B cell (primary cell): ENCODE data around the gene RPS24. TPM values are rescaled to one million over a fixed set of nuclear protein-coding genes. Genes with fewer than 3 reads are reported as not detected.

Source experiments
- ATAC-seq: fragments of 200-7000 bp; cut with Tn5 transposase; one replicate; pipeline ENCODE4 v1.10.0; 2021; ENCODE audit warnings: low read depth, mild to moderate bottlenecking, moderate number of reproducible peaks, moderate library complexity
- CTCF ChIA-PET: fragments of 350-600 bp; sonication (Branson Sonifier 250); formaldehyde crosslinking; loops from one replicate; lab custom pipeline; 2021; ENCODE audit warnings: antibody characterized with exemption, inconsistent platforms; lab: Charles Lee
- POLR2A ChIA-PET: fragments of 350-600 bp; sonication (Branson Sonifier 250); formaldehyde crosslinking; loops from one replicate; lab custom pipeline; 2021; ENCODE audit warnings: antibody characterized with exemption; lab: Charles Lee
- DNase-seq: peaks from one replicate; pipeline ENCODE4 v3.0.0; 2013
- H2AFZ ChIP-seq: 2 replicates; pipeline ENCODE4 v1.6.1; 2012; ENCODE audit warnings: mild to moderate bottlenecking, low read depth, low read length; ENCODE audit not compliant: insufficient read depth, poor library complexity, severe bottlenecking
- H3K27ac ChIP-seq, 2 donors: 1 replicate in 1 of 2; 2 replicates in 1 of 2; pipeline ENCODE4 v1.5.1; 2012 to 2013; ENCODE audit warnings: low read length in 2 of 2, mild to moderate bottlenecking in 2 of 2, moderate library complexity in 1 of 2
- H3K27me3 ChIP-seq, 4 experiments: fragments of 200-600 bp in 1 of 4; sonication (generic) in 1 of 4; replicated peaks in 1 of 4; 1 replicate in 2 of 4; 2 replicates in 2 of 4; pipeline versions ENCODE4 v1.6.1 to v1.7.0; 2013 to 2016; ENCODE audit warnings: low read length in 3 of 4, mild to moderate bottlenecking in 2 of 4, mixed read lengths in 1 of 4, moderate library complexity in 1 of 4; ENCODE audit not compliant: insufficient read depth in 4 of 4, control insufficient read depth in 3 of 4; ENCODE audit errors: control extremely low read depth in 1 of 4
- H3K36me3 ChIP-seq, 2 experiments: replicated peaks in 1 of 2; 1 replicate in 1 of 2; 2 replicates in 1 of 2; pipeline versions ENCODE4 v1.6.1 to v1.7.1; 2013; ENCODE audit warnings: low read length in 1 of 2; ENCODE audit not compliant: insufficient read depth in 2 of 2, control insufficient read depth in 1 of 2; ENCODE audit errors: control extremely low read depth in 1 of 2, extremely low read depth in 1 of 2
- H3K4me1 ChIP-seq, 2 donors: fragments of 200-600 bp in 1 of 2; sonication (generic) in 1 of 2; 1 replicate in 1 of 2; 2 replicates in 1 of 2; pipeline versions ENCODE4 v1.5.1 to v1.6.1; 2013 to 2017; ENCODE audit warnings: low read length in 2 of 2; ENCODE audit not compliant: control insufficient read depth in 2 of 2, insufficient read depth in 2 of 2
- H3K4me2 ChIP-seq: replicated peaks from 2 replicates; pipeline ENCODE3; 2012; ENCODE audit warnings: mild to moderate bottlenecking, low read depth, low read length; ENCODE audit not compliant: poor library complexity, severe bottlenecking
- H3K4me3 ChIP-seq, 5 experiments: fragments of 200-600 bp in 1 of 5; sonication (generic) in 1 of 5; 1 replicate in 3 of 5; 2 replicates in 2 of 5; pipeline versions ENCODE4 v1.5.1 to v1.7.0; 2011 to 2016; ENCODE audit warnings: low read length in 4 of 5, mild to moderate bottlenecking in 4 of 5, low read depth in 2 of 5, control low read depth in 1 of 5, moderate library complexity in 1 of 5; ENCODE audit not compliant: insufficient read depth in 1 of 5; ENCODE audit errors: control extremely low read depth in 1 of 5, extremely low read depth in 1 of 5
- H3K79me2 ChIP-seq: fragments of 200-600 bp; sonication (generic); one replicate; pipeline ENCODE4 v1.6.0; 2016; ENCODE audit warnings: low read length; ENCODE audit not compliant: control insufficient read depth, insufficient read depth
- H3K9ac ChIP-seq: fragments of 200-600 bp; sonication (generic); 2 replicates; pipeline ENCODE4 v1.6.1; 2017; ENCODE audit warnings: mild to moderate bottlenecking, low read length, moderate library complexity
- H3K9me3 ChIP-seq, 3 donors: one replicate each; pipeline versions ENCODE4 v1.6.1 to v1.7.1; 2013; ENCODE audit warnings: low read length in 2 of 3; ENCODE audit not compliant: control insufficient read depth in 2 of 3, insufficient read depth in 1 of 3; ENCODE audit errors: control extremely low read depth in 1 of 3
- H4K20me1 ChIP-seq: 2 replicates; pipeline ENCODE4 v1.6.0; 2012; ENCODE audit warnings: mild to moderate bottlenecking, low read length; ENCODE audit not compliant: insufficient read depth, control insufficient read depth, poor library complexity, severe bottlenecking
- H3K27ac Mint-ChIP-seq: one replicate; pipeline ENCODE4 v1.8.0; 2021; ENCODE audit warnings: mixed read lengths
- H3K27me3 Mint-ChIP-seq: one replicate; pipeline ENCODE4 v1.8.0; 2021; ENCODE audit warnings: mixed read lengths
- H3K4me1 Mint-ChIP-seq: one replicate; pipeline ENCODE4 v1.8.0; 2021; ENCODE audit warnings: mixed read lengths
- H3K4me3 Mint-ChIP-seq: one replicate; pipeline ENCODE4 v1.8.0; 2021; ENCODE audit warnings: mixed read lengths
- H3K9me3 Mint-ChIP-seq: one replicate; pipeline ENCODE4 v1.8.0; 2022; ENCODE audit warnings: mixed read lengths; ENCODE audit not compliant: insufficient read depth
- CTCF ChIP-seq: fragments of 200-600 bp; IDR thresholded peaks from one replicate; pipeline ENCODE4 v1.8.0; 2022; ENCODE audit warnings: antibody characterized with exemption, mild to moderate bottlenecking
- EZH2 ChIP-seq: IDR thresholded peaks from 2 replicates; pipeline ENCODE4 v1.6.1; 2012; ENCODE audit warnings: borderline replicate concordance, low read depth, mild to moderate bottlenecking, moderate library complexity, low read length; ENCODE audit not compliant: insufficient read depth, poor library complexity, severe bottlenecking
- WGBS: methylation state at CpG from one replicate; pipeline ENCODE4 v1.1.5; 2013; ENCODE audit warnings: missing lambda C conversion rate; ENCODE audit not compliant: insufficient coverage; 5-methylcytosine and 5-hydroxymethylcytosine counted together
- intact Hi-C: fragments of 100-400 bp; cut with micrococcal nuclease; formaldehyde crosslinking; loops from one replicate; pipeline ENCODE4 v1.10.0; 2022
- polyA plus RNA-seq: library from polyadenylated mRNA; depleted of rRNA; stranded (reverse); fragments of >200 nt; gene quantifications from 2 replicates; pipeline ENCODE4 v1.2.3, GENCODE V29; 2012
- total RNA-seq, 2 donors: library from RNA; stranded (reverse); fragments of 120-200 nt in 1 of 2; gene quantifications; 1 replicate in 1 of 2; 2 replicates in 1 of 2; pipeline versions ENCODE4 v1.2.3 to v1.2.4, GENCODE V29; 2013 to 2022

Gene RPS24
- total and polyA plus RNA-seq, 2 donors (not counting 1 experiment from before 2014, with no cell fraction given): 1,249 to 2,320 TPM

DNA sequence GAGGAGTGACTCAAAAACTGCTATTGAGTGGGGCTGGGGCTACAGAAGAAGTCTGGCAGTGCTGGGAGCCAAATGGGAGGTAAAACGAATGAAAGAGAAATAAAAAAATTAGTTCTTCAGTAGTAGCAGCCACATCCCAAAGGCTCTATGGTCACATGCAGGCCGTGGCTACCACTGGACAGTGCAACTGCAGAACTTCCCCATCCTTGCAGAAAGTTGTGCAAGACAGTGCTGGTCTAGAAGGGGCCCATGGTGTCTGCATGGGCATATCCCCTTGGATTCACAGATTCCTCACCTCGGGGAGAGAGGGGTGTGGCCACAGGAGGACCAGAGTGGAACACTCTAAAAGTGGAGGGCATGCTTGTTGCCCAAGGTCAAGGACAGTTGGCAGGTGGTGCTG, 47.6 kb downstream of the RPS24 start:
- TF ChIP-seq CTCF (no peak), EZH2 (no peak)
- 90% methylated on average over 2 of the region's 3 CpGs for WGBS
- Histone ChIP-seq H3K27me3 (peaks cover 0 to 4% (median 1%) of the 10 kb centered on the region in 4 experiments), H4K20me1 (no peaks in the 10 kb centered on the region), H3K36me3 (no peaks in the 10 kb centered on the region), H3K9ac (no peak overlapping the region), H3K9me3 (peaks cover 0 to 8% (median 0%) of the 10 kb centered on the region in 3 donors), H3K4me2 (no peak overlapping the region), H2AFZ (no peak overlapping the region), H3K27ac (no peak overlapping the region), H3K79me2 (no peaks in the 10 kb centered on the region), H3K4me3 (no peak overlapping the region), H3K4me1 (no peaks in the 10 kb centered on the region)
- ATAC-seq (no peak), DNase-seq (no peak)
- Mint-ChIP-seq H3K9me3 (peaks cover 1% of the 10 kb centered on the region), H3K27me3 (peaks cover 22% of the 10 kb centered on the region), H3K4me1 (no peaks in the 10 kb centered on the region), H3K4me3 (no peak overlapping the region), H3K27ac (no peak overlapping the region)
- intact Hi-C loops: no loop called here
- ChIA-PET CTCF (no interaction called here), POLR2A (no interaction called here)

GRCh38 chr10:78082636-78083035, 49.0 kb downstream of the RPS24 start:
- no peak overlapping the region for H3K27ac Mint-ChIP-seq

More at GRCh38 chr10:78082636-78083035, 49.0 kb downstream of the RPS24 start:
- 86% methylated on average over 4 of the region's 4 CpGs for WGBS
- no peaks in the 10 kb centered on the region for H3K36me3 ChIP-seq
- TF ChIP-seq CTCF (no peak), EZH2 (no peak)
- Mint-ChIP-seq H3K4me1 (no peaks in the 10 kb centered on the region), H3K27me3 (peaks cover 22% of the 10 kb centered on the region), H3K9me3 (no peaks in the 10 kb centered on the region), H3K4me3 (no peak overlapping the region)
- H3K79me2 ChIP-seq: no peaks in the 10 kb centered on the region
- no peak overlapping the region for H2AFZ ChIP-seq
- H3K4me3 ChIP-seq: no peak overlapping the region
- ATAC-seq: no peak
- DNase-seq: no peak
- H3K27me3 ChIP-seq: peaks cover 0 to 4% (median 1%) of the 10 kb centered on the region in 4 experiments
- H3K27ac ChIP-seq: no peak overlapping the region
- ChIA-PET POLR2A (no interaction called here), CTCF (no interaction called here)
- no peak overlapping the region for H3K4me2 ChIP-seq
- H3K9ac ChIP-seq: no peak overlapping the region
- intact Hi-C loops: no loop called here
- H4K20me1 ChIP-seq: no peaks in the 10 kb centered on the region
- no peaks in the 10 kb centered on the region for H3K4me1 ChIP-seq
- H3K9me3 ChIP-seq: peaks cover 0 to 3% (median 0%) of the 10 kb centered on the region in 3 donors

Other genes with a start within 250 kb of the RPS24 start
- gene DLG5, start 107.1 kb upstream of the RPS24 start, total RNA-seq: 0.54 and 1.1 TPM in 2 replicates
- gene DLG5, start 107.1 kb upstream of the RPS24 start, polyA plus RNA-seq: 0.26 and 0.51 TPM in 2 replicates
- 18.3 and 18.4 TPM in 2 replicates for gene POLR3A, start 4.3 kb upstream of the RPS24 start, total RNA-seq
- gene POLR3A, start 4.3 kb upstream of the RPS24 start, polyA plus RNA-seq: 5.4 and 6.4 TPM in 2 replicates